ENCODE data around the gene CHRNB2.

CHRNB2 gene

DNA sequence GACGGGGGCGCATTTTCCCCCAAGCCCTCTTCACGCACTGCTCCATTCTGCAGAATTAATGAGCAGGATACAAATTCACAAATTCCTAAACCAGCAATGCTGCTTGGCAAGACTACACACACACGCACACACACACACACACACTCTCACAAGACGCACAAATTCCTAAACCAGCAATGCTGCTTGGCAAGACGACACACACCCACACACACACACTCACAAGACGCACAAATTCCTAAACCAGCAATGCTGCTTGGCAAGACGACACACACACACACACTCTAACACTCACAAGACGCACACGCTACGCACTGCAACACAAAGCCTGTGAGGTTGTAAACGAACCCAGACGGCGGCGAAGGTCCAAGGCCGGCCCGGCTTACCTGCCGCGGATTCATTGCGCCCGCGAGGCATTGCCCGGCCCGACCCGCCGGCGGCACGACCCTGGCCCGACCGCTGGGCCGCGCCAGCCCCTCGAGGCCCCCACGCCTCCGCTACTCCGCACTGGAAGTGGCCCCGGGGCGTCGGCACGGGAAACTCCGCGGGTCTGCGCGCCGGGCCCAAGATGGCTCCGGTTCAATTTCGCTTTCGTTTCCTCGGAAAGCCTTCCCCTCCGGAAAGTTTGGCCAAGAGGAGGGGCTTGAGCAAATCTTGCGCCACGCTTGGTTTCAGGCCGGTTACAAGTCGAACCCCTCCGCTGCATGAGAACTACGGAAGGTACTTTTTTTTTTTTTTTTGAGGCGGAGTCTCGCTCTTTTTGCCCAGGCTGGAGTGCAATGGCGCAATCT, 40.2 kb downstream of the CHRNB2 start, which contains the start of gene ADAR:
TSS of gene ADAR (minus strand) at position 578 of the 788 bp plus-strand sequence. CDS start at position 398, 180 bp downstream.
- TF ChIP-seq TAF1 (IDR thresholded peaks at IDR 0.05; ENCODE audit: borderline replicate concordance, low read depth, low read length) (peak; percentile 74; the same call in 1 of the 2 replicates), POLR2A (IDR thresholded peaks at IDR 0.05; ENCODE audit: low read depth, low read length) (peak; percentile 87; the same call in 1 of the 2 replicates), POLR2AphosphoS5 (IDR thresholded peaks at IDR 0.05; ENCODE audit: low read depth, low read length) (peak; percentile 84)
- peak; percentile 66 for DNase-seq (ENCODE audit: insufficient read length)
- peak; percentile 88 for FAIRE-seq

DNA sequence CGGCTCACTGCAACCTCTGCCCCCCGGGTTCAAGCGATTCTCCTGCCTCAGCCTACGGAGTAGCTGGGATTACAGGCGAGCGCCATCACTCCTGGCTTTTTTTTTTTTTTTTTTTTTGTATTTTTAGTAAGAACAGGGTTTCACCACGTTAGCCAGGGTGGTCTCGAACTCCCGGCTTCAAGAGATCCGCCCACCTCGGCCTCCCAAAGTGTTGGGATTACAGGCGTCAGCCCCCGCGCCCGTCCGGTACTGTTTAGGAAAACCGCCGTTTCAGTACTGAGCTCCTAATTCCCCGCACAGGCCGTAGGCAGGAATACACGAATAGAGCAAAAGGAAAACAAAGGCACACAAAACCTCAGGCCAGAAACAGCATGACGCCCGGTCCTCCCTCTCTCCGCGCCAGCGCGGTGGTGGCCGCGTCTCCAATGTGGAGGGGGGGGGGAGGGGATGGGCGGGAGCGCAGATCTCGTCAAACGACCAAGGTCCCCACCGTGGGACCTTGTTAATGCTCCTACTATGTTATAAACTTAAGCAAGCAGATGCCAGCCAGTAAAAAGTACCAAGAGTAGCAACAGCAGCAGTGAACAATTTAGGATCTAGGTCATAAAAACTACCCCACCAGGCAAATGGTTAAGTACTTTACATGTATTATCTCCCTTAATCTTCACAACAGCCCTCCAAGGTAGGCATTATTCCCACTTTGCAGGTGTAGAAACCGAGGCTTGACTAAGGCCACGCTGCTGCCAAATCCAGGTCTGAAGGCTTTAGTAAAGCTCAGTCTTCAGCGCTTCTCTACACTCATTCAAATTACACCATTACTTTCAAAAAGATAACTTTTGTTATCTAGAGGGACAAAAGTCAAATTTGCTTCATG, 41.1 kb downstream of the CHRNB2 start:
- peak; percentile 60 for FAIRE-seq
- TF ChIP-seq TAF1 (IDR thresholded peaks at IDR 0.05; ENCODE audit: borderline replicate concordance, low read depth, low read length) (no peak), POLR2A (IDR thresholded peaks at IDR 0.05; ENCODE audit: low read depth, low read length) (no peak; the same call in none of the 2 replicates), POLR2AphosphoS5 (IDR thresholded peaks at IDR 0.05; ENCODE audit: low read depth, low read length) (no peak; the same call in 1 of the 2 replicates)
- DNase-seq (ENCODE audit: insufficient read length) = no peak

DNA sequence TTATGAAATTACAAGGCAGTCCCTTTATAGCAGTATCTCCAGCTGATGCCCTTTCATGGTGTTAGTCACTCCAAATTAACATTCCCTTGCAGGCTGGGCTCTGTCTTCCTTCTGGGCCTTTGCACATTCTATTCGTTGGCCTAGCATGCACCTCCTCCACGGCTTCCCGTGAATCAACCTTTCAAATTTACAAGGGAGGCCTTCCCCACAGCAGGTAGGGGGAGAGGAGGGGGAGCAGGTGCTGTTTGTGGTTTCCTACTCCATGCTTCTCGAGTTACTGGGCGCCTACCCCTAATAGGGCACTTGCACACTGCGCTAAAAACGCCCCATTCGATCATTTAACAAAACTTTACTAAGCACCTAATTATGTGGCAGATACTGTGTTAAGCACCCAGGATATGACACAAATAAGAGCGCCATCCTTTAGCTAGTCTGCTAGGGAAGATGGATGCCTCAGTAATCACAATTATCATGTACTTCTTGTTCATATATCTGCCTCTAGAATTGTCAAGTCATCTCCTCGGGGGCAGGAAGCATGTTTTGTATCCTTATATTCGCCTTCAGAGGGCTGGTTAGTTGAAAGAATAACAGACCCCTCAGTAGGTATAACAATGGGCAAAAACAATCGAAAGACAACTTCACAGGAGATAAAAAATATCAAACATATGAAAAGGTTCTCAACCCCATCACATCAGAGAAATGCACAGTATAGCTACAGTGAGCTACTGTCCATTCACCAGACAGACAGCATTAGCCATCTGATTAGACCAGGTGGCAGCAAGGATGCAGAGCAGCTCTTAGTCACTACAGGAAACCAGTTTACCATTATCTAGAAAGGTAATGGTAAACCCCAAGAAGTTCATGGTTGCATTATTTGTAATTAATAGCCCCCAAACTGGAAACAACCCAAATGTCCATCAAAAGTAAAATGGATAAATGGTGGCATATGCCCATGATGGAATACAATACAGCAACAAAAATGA, 42.1 kb downstream of the CHRNB2 start:
- TF ChIP-seq POLR2A (IDR thresholded peaks at IDR 0.05; ENCODE audit: low read depth, low read length) = 0 out of 2 replicates have a peak, but pooled peaks have one; percentile 27
- no peak for TF ChIP-seq TAF1 (IDR thresholded peaks at IDR 0.05; ENCODE audit: borderline replicate concordance, low read depth, low read length)
- DNase-seq (ENCODE audit: insufficient read length) (no peak), FAIRE-seq (no peak)

DNA sequence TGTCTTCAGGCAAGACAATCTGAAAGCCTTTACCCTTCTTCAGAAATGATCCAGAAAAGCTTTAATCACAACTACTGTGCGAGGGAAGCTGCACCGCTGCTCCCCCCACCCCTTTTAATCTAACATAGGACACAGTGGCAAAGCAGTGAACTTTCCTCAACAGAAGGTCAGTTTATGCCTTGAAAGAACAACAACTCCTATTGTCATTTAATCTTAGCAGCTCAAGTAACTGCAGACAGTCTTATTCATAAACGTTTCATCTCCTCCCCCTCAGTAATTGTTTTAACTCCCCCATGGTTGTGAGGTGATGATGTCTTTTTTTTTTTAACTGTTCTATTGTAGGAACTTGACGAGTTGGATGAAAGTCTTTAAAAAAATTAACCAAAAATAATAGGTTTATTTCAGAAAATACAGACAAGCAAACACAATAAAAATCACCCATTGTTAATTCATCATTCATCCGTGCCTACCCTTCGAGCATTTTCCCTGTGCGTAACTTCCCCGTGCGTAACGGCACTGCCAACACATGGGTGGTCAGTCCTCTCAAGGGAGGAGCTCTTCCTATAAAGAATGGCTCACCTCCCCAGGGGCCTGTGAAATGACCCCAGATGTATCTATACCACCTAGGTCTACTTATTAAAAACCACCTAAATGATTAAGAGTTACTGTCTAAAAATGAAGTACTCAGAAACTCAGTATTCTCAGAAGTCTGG, 43.7 kb downstream of the CHRNB2 start:
- DNase-seq (ENCODE audit: insufficient read length) = no peak
- TF ChIP-seq POLR2A (IDR thresholded peaks at IDR 0.05; ENCODE audit: low read depth, low read length) (no peak), POLR2AphosphoS5 (IDR thresholded peaks at IDR 0.05; ENCODE audit: low read depth, low read length) (no peak), TAF1 (IDR thresholded peaks at IDR 0.05; ENCODE audit: borderline replicate concordance, low read depth, low read length) (no peak)
- no peak for FAIRE-seq

DNA sequence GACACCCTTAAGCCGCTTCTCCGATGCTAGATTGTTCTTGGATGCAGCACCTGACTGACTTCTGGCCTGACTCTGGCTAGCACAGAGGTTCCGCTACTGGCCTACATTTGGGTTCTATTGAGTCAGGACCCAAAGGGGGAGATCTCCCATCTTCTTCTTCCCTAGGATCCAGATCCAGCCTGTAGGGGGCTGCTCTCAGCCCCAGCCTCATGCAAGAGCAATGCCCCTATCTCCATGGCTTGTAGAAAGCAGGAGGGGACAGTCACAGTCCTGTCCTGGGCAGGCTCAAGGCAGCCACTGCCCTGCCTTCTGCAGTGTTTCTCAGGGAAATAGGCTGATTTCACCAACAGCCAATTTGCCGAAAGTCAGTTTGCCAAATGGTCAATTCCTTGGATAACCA, 46.7 kb downstream of the CHRNB2 start:
- DNase-seq (ENCODE audit: insufficient read length) (no peak), FAIRE-seq (no peak)
- TF ChIP-seq POLR2A (IDR thresholded peaks at IDR 0.05; ENCODE audit: low read depth, low read length) = no peak
- no peak for TF ChIP-seq TAF1 (IDR thresholded peaks at IDR 0.05; ENCODE audit: borderline replicate concordance, low read depth, low read length)
- no peak for TF ChIP-seq POLR2AphosphoS5 (IDR thresholded peaks at IDR 0.05; ENCODE audit: low read depth, low read length)

DNA sequence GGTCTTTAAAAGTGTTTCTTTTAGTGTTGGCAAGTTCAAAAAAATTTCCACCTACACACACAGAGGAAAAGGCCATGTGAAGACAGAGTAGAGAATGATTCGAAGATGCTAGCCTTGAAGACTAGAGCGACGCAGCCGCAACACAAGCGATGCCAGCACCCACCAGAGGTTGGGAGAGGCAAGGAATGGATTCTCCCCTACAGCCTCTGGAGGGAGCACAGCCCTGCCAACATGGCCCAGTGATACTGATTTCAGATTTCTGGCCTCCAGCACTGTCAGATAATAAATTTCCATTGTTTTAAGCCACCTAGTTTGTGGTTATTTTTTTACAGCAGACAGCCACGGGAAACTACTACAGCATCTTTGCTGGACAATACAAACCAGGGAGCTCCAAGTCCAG, 47.3 kb downstream of the CHRNB2 start:
- no peak for TF ChIP-seq TAF1 (IDR thresholded peaks at IDR 0.05; ENCODE audit: borderline replicate concordance, low read depth, low read length)
- TF ChIP-seq POLR2AphosphoS5 (IDR thresholded peaks at IDR 0.05; ENCODE audit: low read depth, low read length) = no peak
- TF ChIP-seq POLR2A (IDR thresholded peaks at IDR 0.05; ENCODE audit: low read depth, low read length) = no peak
- no peak for DNase-seq (ENCODE audit: insufficient read length)
- FAIRE-seq = no peak

DNA sequence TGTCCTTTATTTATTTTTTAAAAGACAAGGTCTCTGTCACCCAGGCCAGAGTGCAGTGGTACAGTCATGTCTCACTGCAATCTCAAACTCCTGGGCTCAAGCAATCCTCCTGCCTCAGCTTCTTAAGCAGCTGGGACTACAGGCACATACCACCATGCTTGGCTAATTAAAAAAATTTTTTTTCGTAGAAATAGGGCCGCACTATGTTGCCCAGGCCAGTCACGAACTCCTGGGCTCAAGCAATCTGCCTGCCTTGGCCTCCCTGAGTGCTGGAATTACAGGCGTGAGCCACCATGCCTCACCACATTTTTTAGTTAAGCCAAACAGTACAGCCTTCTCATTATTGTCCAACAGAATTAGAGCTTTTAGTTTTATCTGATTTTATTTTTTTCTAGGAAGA, 47.8 kb downstream of the CHRNB2 start:
- no peak for DNase-seq (ENCODE audit: insufficient read length)
- no peak for FAIRE-seq
- no peak for TF ChIP-seq TAF1 (IDR thresholded peaks at IDR 0.05; ENCODE audit: borderline replicate concordance, low read depth, low read length)
- no peak for TF ChIP-seq POLR2AphosphoS5 (IDR thresholded peaks at IDR 0.05; ENCODE audit: low read depth, low read length)
- no peak for TF ChIP-seq POLR2A (IDR thresholded peaks at IDR 0.05; ENCODE audit: low read depth, low read length)

DNA sequence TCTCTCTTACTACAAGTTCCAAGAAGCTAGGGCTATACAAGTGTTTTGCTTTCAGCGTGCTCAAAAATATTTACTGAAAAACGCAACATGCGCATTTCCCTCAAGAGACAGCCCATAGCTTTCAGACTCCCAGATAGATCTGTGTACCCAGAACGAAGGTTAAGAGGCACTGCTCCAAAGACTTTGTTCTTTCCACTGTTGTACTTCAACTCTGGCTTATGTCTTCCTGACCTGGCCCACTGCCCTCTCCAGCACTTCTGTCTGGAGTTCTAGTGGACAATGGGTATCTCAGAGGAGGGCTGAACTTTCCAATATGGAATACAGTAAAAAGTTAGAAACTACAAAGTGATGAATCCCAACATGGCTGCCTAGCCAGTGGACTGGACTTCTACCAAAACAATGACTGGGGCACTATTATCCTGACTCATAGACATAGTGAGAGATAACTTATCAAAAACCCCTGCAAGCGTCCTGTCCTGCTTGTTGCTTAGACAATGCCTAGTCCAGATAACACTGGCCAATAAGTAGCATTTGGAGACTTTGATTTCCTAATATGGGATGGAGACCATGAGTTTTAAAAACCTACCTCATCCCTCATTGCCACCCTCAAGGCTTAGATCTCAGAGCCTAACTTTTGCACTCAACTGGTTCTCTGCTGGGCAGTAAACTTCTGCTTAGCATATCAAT, 49.2 kb downstream of the CHRNB2 start:
- FAIRE-seq = no peak
- no peak for TF ChIP-seq POLR2A (IDR thresholded peaks at IDR 0.05; ENCODE audit: low read depth, low read length)
- no peak for DNase-seq (ENCODE audit: insufficient read length)

DNA sequence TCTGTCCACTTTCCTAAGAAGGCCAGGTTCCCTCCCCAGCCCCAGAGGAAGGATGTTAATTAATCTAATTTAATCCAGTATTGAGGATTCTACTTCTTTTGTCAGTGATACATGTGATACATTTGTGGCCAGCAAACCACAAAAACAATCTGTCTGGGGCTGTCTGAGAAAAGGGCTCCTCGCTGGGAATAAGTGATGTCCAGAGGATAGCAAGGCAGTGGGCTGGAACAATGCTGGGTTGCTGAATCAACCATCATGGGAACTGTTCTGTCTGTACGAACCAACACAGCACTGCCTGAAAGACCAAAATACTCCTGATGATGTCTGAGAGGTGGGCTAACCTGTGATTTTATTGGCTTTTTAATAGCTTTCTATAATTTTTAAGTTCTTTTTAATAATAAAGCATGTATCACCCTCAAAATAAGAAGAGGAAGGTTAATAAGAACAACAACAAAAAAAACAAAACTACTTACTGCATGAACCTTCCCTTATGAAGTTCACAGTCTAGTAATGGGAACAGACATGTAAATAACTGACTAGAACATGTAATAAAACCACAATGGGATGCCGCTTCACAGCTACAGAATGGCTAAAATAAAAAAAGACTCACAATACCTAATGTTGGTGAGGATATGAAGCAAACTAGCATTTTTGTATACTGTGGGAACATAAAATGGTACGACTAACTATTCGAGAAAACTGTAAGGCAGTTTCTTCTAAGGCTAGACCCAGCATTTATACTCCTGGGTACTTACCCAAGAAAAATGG, 51.8 kb downstream of the CHRNB2 start:
- DNase-seq (ENCODE audit: insufficient read length) (no peak), FAIRE-seq (no peak)
- TF ChIP-seq POLR2AphosphoS5 (IDR thresholded peaks at IDR 0.05; ENCODE audit: low read depth, low read length) = no peak
- no peak for TF ChIP-seq TAF1 (IDR thresholded peaks at IDR 0.05; ENCODE audit: borderline replicate concordance, low read depth, low read length)
- TF ChIP-seq POLR2A (IDR thresholded peaks at IDR 0.05; ENCODE audit: low read depth, low read length) = no peak
